ENCODE measurements around the gene LRRFIP1.
A peak's percentile ranks its signal among the peaks of the same experiment; 100 is the strongest.

Gene LRRFIP1

GRCh38 chr2:237819231-237819630 lies 191.8 kb downstream of the LRRFIP1 start:
- Histone ChIP-seq H3F3A (ENCODE audit: control insufficient read depth, insufficient read depth) (no peaks in the 10 kb centered on the region), H3K27ac (ENCODE audit: low read depth, low read length) (no peak overlapping the region), H3K36me3 (ENCODE audit: control insufficient read depth, low read length) (no peaks in the 10 kb centered on the region)

GRCh38 chr2:237820421-237820820 lies 193.0 kb downstream of the LRRFIP1 start:
- Histone ChIP-seq H3K9me2 (replicated peaks; ENCODE audit: control insufficient read depth, low read length) (no peaks in the 10 kb centered on the region), H3K27me3 (ENCODE audit: control insufficient read depth, low read length) (no peaks in the 10 kb centered on the region), H3K9me3 (ENCODE audit: control insufficient read depth, insufficient read depth, low read length) (no peaks in the 10 kb centered on the region), H4K20me1 (ENCODE audit: control insufficient read depth, insufficient read depth, low read depth, low read length) (no peaks in the 10 kb centered on the region), H3F3A (ENCODE audit: control insufficient read depth, insufficient read depth) (no peaks in the 10 kb centered on the region), H3K4me2 (ENCODE audit: low read length) (no peak overlapping the region), H3K79me2 (ENCODE audit: control insufficient read depth, low read length) (no peaks in the 10 kb centered on the region), H3K36me3 (ENCODE audit: control insufficient read depth, low read length) (no peaks in the 10 kb centered on the region), H3K27ac (ENCODE audit: low read depth, low read length) (no peak overlapping the region), H3K4me1 (ENCODE audit: control insufficient read depth, low read length) (peaks cover 16% of the 10 kb centered on the region), H3K4me3 (ENCODE audit: low read length) (no peak overlapping the region)
- TF ChIP-seq EZH2phosphoT487 (IDR thresholded peaks at IDR 0.05; ENCODE audit: borderline replicate concordance, low read length) (no peak), CTCF (IDR thresholded peaks at IDR 0.05; ENCODE audit: low read depth, low read length, poor library complexity, severe bottlenecking) (no peak)

More at GRCh38 chr2:237819231-237819630, 191.8 kb downstream of the LRRFIP1 start:
- Histone ChIP-seq H3K9me2 (replicated peaks; ENCODE audit: control insufficient read depth, low read length) (no peaks in the 10 kb centered on the region), H4K20me1 (ENCODE audit: control insufficient read depth, insufficient read depth, low read depth, low read length) (no peaks in the 10 kb centered on the region), H3K27me3 (ENCODE audit: control insufficient read depth, low read length) (no peaks in the 10 kb centered on the region), H3K4me3 (ENCODE audit: low read length) (peak overlapping the region; percentile 10; the same call in 1 of the 2 replicates), H3K4me1 (ENCODE audit: control insufficient read depth, low read length) (peaks cover 16% of the 10 kb centered on the region), H3K9me3 (ENCODE audit: control insufficient read depth, insufficient read depth, low read length) (no peaks in the 10 kb centered on the region), H3K4me2 (ENCODE audit: low read length) (peak overlapping the region; percentile 29), H3K79me2 (ENCODE audit: control insufficient read depth, low read length) (no peaks in the 10 kb centered on the region)
- TF ChIP-seq CTCF (IDR thresholded peaks at IDR 0.05; ENCODE audit: low read depth, low read length, poor library complexity, severe bottlenecking) (no peak), EZH2phosphoT487 (IDR thresholded peaks at IDR 0.05; ENCODE audit: borderline replicate concordance, low read length) (no peak)

GRCh38 chr2:237823544-237823943 lies 196.2 kb downstream of the LRRFIP1 start:
- no peak overlapping the region for H3K4me2 ChIP-seq (ENCODE audit: low read length)
- H3K4me1 ChIP-seq (ENCODE audit: control insufficient read depth, low read length): peaks cover 24% of the 10 kb centered on the region
- H3K9me3 ChIP-seq (ENCODE audit: control insufficient read depth, insufficient read depth, low read length): no peaks in the 10 kb centered on the region
- no peaks in the 10 kb centered on the region for H3K79me2 ChIP-seq (ENCODE audit: control insufficient read depth, low read length)
- no peaks in the 10 kb centered on the region for H4K20me1 ChIP-seq (ENCODE audit: control insufficient read depth, insufficient read depth, low read depth, low read length)
- H3K36me3 ChIP-seq (ENCODE audit: control insufficient read depth, low read length): no peaks in the 10 kb centered on the region
- H3K9me2 ChIP-seq (replicated peaks; ENCODE audit: control insufficient read depth, low read length): no peaks in the 10 kb centered on the region
- H3F3A ChIP-seq (ENCODE audit: control insufficient read depth, insufficient read depth): no peaks in the 10 kb centered on the region
- TF ChIP-seq EZH2phosphoT487 (IDR thresholded peaks at IDR 0.05; ENCODE audit: borderline replicate concordance, low read length): no peak
- no peak for TF ChIP-seq CTCF (IDR thresholded peaks at IDR 0.05; ENCODE audit: low read depth, low read length, poor library complexity, severe bottlenecking)
- H3K4me3 ChIP-seq (ENCODE audit: low read length): no peak overlapping the region
- H3K27ac ChIP-seq (ENCODE audit: low read depth, low read length): no peak overlapping the region
- H3K27me3 ChIP-seq (ENCODE audit: control insufficient read depth, low read length): no peaks in the 10 kb centered on the region
